Mesenchymal stem cell (in vitro differentiated cells and primary cell): Measurements from ENCODE around the gene TDP2.

ENCODE experiments used
- DNase-seq: peaks from one replicate; pipeline ENCODE4 v3.0.0-alpha.2; 2013
- H2AFZ ChIP-seq: one replicate; pipeline ENCODE4 v1.6.1; 2013; ENCODE audit warnings: low read depth, mild to moderate bottlenecking, control low read depth, inconsistent platforms, low read length, moderate library complexity
- H2AK5ac ChIP-seq: 2 replicates; pipeline ENCODE4 v1.6.1; 2013; ENCODE audit warnings: low read length, moderate library complexity, mild to moderate bottlenecking, inconsistent platforms; ENCODE audit not compliant: severe bottlenecking
- H2BK120ac ChIP-seq: one replicate; pipeline ENCODE4 v1.6.1; 2013; ENCODE audit warnings: low read depth, mild to moderate bottlenecking, inconsistent platforms, low read length, moderate library complexity
- H2BK12ac ChIP-seq, 2 experiments: one replicate each; pipeline ENCODE4 v1.6.1; 2013; ENCODE audit warnings: inconsistent platforms in 2 of 2, low read length in 2 of 2, mild to moderate bottlenecking in 2 of 2, moderate library complexity in 2 of 2, control low read depth in 1 of 2
- H2BK15ac ChIP-seq: one replicate; pipeline ENCODE4 v1.6.1; 2013; ENCODE audit warnings: mild to moderate bottlenecking, low read depth, inconsistent platforms; ENCODE audit not compliant: poor library complexity, severe bottlenecking
- H2BK5ac ChIP-seq: 2 replicates; pipeline ENCODE4 v1.6.1; 2013; ENCODE audit warnings: low read depth, mild to moderate bottlenecking, low read length, control low read depth, inconsistent platforms; ENCODE audit not compliant: poor library complexity, severe bottlenecking
- H3K14ac ChIP-seq, 2 experiments: one replicate each; pipeline ENCODE4 v1.6.1; 2013; ENCODE audit warnings: inconsistent platforms in 2 of 2, low read length in 2 of 2, control low read depth in 1 of 2, mild to moderate bottlenecking in 1 of 2, moderate library complexity in 1 of 2
- H3K18ac ChIP-seq, 2 experiments: one replicate each; pipeline ENCODE4 v1.6.1; 2013; ENCODE audit warnings: inconsistent platforms in 2 of 2, low read length in 2 of 2, control low read depth in 1 of 2, low read depth in 1 of 2, mild to moderate bottlenecking in 1 of 2
- H3K23ac ChIP-seq, 2 experiments: one replicate each; pipeline ENCODE4 v1.6.1; 2013; ENCODE audit warnings: inconsistent platforms in 2 of 2, low read length in 2 of 2, mild to moderate bottlenecking in 2 of 2, moderate library complexity in 2 of 2, control low read depth in 1 of 2
- H3K27ac ChIP-seq: 2 replicates; pipeline ENCODE4 v1.5.1; 2013; ENCODE audit warnings: mild to moderate bottlenecking, moderate library complexity, low read length, control low read depth, inconsistent platforms; ENCODE audit not compliant: poor library complexity, severe bottlenecking
- H3K27me3 ChIP-seq, 2 experiments: 2 replicates each; pipeline versions ENCODE4 v1.6.1 to v1.7.0; 2013; ENCODE audit warnings: low read length in 2 of 2, mild to moderate bottlenecking in 2 of 2, moderate library complexity in 2 of 2, control low read depth in 1 of 2, inconsistent platforms in 1 of 2; ENCODE audit not compliant: control insufficient read depth in 1 of 2, insufficient read depth in 1 of 2
- H3K36me3 ChIP-seq, 2 experiments: 2 replicates each; pipeline versions ENCODE4 v1.6.1 to v1.7.0; 2013; ENCODE audit warnings: low read length in 2 of 2, control low read depth in 1 of 2, inconsistent platforms in 1 of 2, low read depth in 1 of 2, mild to moderate bottlenecking in 1 of 2; ENCODE audit not compliant: insufficient read depth in 2 of 2, control insufficient read depth in 1 of 2
- H3K4ac ChIP-seq, 2 experiments: one replicate each; pipeline ENCODE4 v1.6.1; 2013; ENCODE audit warnings: inconsistent platforms in 2 of 2, low read length in 2 of 2, mild to moderate bottlenecking in 2 of 2, moderate library complexity in 2 of 2, control low read depth in 1 of 2, low read depth in 1 of 2
- H3K4me1 ChIP-seq: 2 replicates; pipeline ENCODE4 v1.6.1; 2013; ENCODE audit warnings: low read depth, low read length, control low read depth; ENCODE audit not compliant: control insufficient read depth, insufficient read depth
- H3K4me2 ChIP-seq: 2 replicates; pipeline ENCODE4 v1.6.1; 2013; ENCODE audit warnings: low read length, mild to moderate bottlenecking, inconsistent platforms; ENCODE audit not compliant: poor library complexity, severe bottlenecking
- H3K4me3 ChIP-seq, 2 experiments: 2 replicates each; pipeline versions ENCODE4 v1.5.1 to v1.7.0; 2013; ENCODE audit warnings: low read length in 2 of 2, mild to moderate bottlenecking in 2 of 2, control low read depth in 1 of 2, low read depth in 1 of 2; ENCODE audit not compliant: insufficient read depth in 1 of 2
- H3K79me1 ChIP-seq: replicated peaks from 2 replicates; pipeline ENCODE4 v1.6.1; 2013; ENCODE audit warnings: mild to moderate bottlenecking, control low read depth, low read length, inconsistent platforms; ENCODE audit not compliant: poor library complexity, severe bottlenecking
- H3K9ac ChIP-seq: 2 replicates; pipeline ENCODE4 v1.7.0; 2013; ENCODE audit warnings: mild to moderate bottlenecking, low read length, moderate library complexity
- H3K9me3 ChIP-seq: 2 replicates; pipeline ENCODE4 v1.7.0; 2013; ENCODE audit warnings: mild to moderate bottlenecking, low read length; ENCODE audit not compliant: control insufficient read depth
- H4K8ac ChIP-seq: one replicate; pipeline ENCODE4 v1.6.1; 2013; ENCODE audit warnings: inconsistent platforms, mild to moderate bottlenecking, low read length, moderate library complexity
- H4K91ac ChIP-seq: one replicate; pipeline ENCODE4 v1.6.1; 2013; ENCODE audit warnings: mild to moderate bottlenecking, low read length, inconsistent platforms
- WGBS: methylation state at CpG from one replicate; pipeline ENCODE4 v1.1.7; 2013; ENCODE audit warnings: mixed read lengths; 5-methylcytosine and 5-hydroxymethylcytosine counted together

Gene TDP2

GRCh38 chr6:24658573-24659560 lies 7.8 kb downstream of the TDP2 start:
- Histone ChIP-seq H3K14ac (no peak overlapping the region), H4K8ac (no peak overlapping the region), H3K27me3 (no peaks in the 10 kb centered on the region), H2AK5ac (no peak overlapping the region), H3K4me3 (no peak overlapping the region), H3K4me1 (peaks cover 2% of the 10 kb centered on the region), H3K27ac (no peak overlapping the region), H2AFZ (no peak overlapping the region), H3K79me1 (peaks cover 25% of the 10 kb centered on the region), H3K18ac (no peak overlapping the region), H3K4me2 (no peak overlapping the region), H2BK12ac (no peak overlapping the region), H3K23ac (no peak overlapping the region), H2BK5ac (no peak overlapping the region), H4K91ac (no peak overlapping the region), H3K9me3 (no peaks in the 10 kb centered on the region), H3K9ac (peak overlapping the region; percentile 75), H3K4ac (no peak overlapping the region), H2BK120ac (no peak overlapping the region), H3K36me3 (peaks cover 8 to 80% of the 10 kb centered on the region in 2 experiments), H2BK15ac (no peak overlapping the region)
- 82% methylated on average over 8 of the region's 9 CpGs for whole genome bisulfite sequencing
- peak; percentile 81 for DNase-seq

- no peak overlapping the region for H3K23ac ChIP-seq
- no peak overlapping the region for H3K4me3 ChIP-seq
- H2BK5ac ChIP-seq, result no peak overlapping the region
- no peak overlapping the region for H3K14ac ChIP-seq
- H3K9me3 ChIP-seq, result no peaks in the 10 kb centered on the region
- no peak overlapping the region for H3K18ac ChIP-seq
- WGBS, result 100% methylated on average over 1 of the region's 1 CpG
- no peak overlapping the region for H2BK15ac ChIP-seq
- H3K79me1 ChIP-seq, result peaks cover 28% of the 10 kb centered on the region
- H3K27me3 ChIP-seq, result no peaks in the 10 kb centered on the region
- no peak overlapping the region for H2AFZ ChIP-seq
- DNase-seq, result no peak
- no peak overlapping the region for H2BK12ac ChIP-seq
- no peak overlapping the region for H2AK5ac ChIP-seq
- no peaks in the 10 kb centered on the region for H3K4me1 ChIP-seq
- H4K91ac ChIP-seq, result no peak overlapping the region
- no peak overlapping the region for H3K27ac ChIP-seq
- no peak overlapping the region for H4K8ac ChIP-seq
- peaks cover 7 to 83% of the 10 kb centered on the region in 2 experiments for H3K36me3 ChIP-seq
- no peak overlapping the region for H2BK120ac ChIP-seq
- no peak overlapping the region for H3K4me2 ChIP-seq
- no peak overlapping the region for H3K4ac ChIP-seq
- H3K9ac ChIP-seq, result no peak overlapping the region
These were observed 11.5 kb downstream of the TDP2 start for GRCh38 chr6:24655215-24655614.

GRCh38 chr6:24650365-24650764 lies 16.3 kb downstream of the TDP2 start:
- no peak overlapping the region for H4K91ac ChIP-seq

DNA sequence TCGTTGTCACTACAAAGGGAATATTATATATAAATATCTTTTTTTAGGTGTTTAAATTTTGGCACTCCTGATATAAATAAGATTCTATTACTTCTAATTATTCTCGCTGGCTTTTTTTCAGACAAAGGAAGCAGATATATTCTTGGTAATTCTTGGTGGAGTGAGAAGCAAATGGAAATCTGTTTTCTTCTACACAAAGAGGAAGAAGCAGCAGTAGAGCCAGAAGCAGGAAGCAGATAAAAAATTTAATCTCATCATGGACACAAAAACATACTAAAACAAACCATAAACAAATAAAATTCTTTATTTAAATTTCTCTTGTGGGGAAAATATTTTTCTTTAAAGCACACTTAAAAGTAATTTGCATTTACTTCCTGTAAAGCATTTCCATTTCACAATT lies 17.0 kb downstream of the TDP2 start:
- no peak overlapping the region for H3K14ac ChIP-seq
- no peak overlapping the region for H2AFZ ChIP-seq
- no peak overlapping the region for H3K27ac ChIP-seq
- no CpG with 5 or more reads among the region's 2 CpGs for WGBS
- no peak overlapping the region for H4K8ac ChIP-seq
- H3K27me3 ChIP-seq, result no peaks in the 10 kb centered on the region
- H3K4me3 ChIP-seq, result no peak overlapping the region
- no peak overlapping the region for H2AK5ac ChIP-seq
- no peak overlapping the region for H2BK12ac ChIP-seq
- no peak overlapping the region for H3K4me2 ChIP-seq
- no peak overlapping the region for H3K23ac ChIP-seq
- no peak overlapping the region for H2BK120ac ChIP-seq
- H3K4ac ChIP-seq, result no peak overlapping the region
- no peak overlapping the region for H4K91ac ChIP-seq
- H2BK15ac ChIP-seq, result no peak overlapping the region
- H3K4me1 ChIP-seq, result peaks cover 9% of the 10 kb centered on the region
- no peak overlapping the region for H3K18ac ChIP-seq
- H3K9ac ChIP-seq, result no peak overlapping the region
- no peak overlapping the region for H2BK5ac ChIP-seq
- no peak for DNase-seq
- peaks cover 9% of the 10 kb centered on the region for H3K79me1 ChIP-seq
- peaks cover 6 to 47% of the 10 kb centered on the region in 2 experiments for H3K36me3 ChIP-seq
- no peaks in the 10 kb centered on the region for H3K9me3 ChIP-seq

More at GRCh38 chr6:24650365-24650764, 16.3 kb downstream of the TDP2 start:
- no peaks in the 10 kb centered on the region for H3K9me3 ChIP-seq
- H3K4me3 ChIP-seq, result no peak overlapping the region
- H3K4me1 ChIP-seq, result peaks cover 9% of the 10 kb centered on the region
- no peak overlapping the region for H2BK5ac ChIP-seq
- no peak overlapping the region for H3K27ac ChIP-seq
- no peak overlapping the region for H3K4me2 ChIP-seq
- H3K23ac ChIP-seq, result no peak overlapping the region
- no peak for DNase-seq
- no peak overlapping the region for H3K9ac ChIP-seq
- H2AFZ ChIP-seq, result no peak overlapping the region
- peaks cover 12% of the 10 kb centered on the region for H3K79me1 ChIP-seq
- H2BK120ac ChIP-seq, result no peak overlapping the region
- H3K4ac ChIP-seq, result no peak overlapping the region
- H2AK5ac ChIP-seq, result no peak overlapping the region
- H3K14ac ChIP-seq, result no peak overlapping the region
- peaks cover 7 to 53% of the 10 kb centered on the region in 2 experiments for H3K36me3 ChIP-seq
- no peak overlapping the region for H2BK15ac ChIP-seq
- H3K18ac ChIP-seq, result no peak overlapping the region
- no peak overlapping the region for H2BK12ac ChIP-seq
- WGBS, result 88% methylated on average over 2 of the region's 3 CpGs
- no peak overlapping the region for H4K8ac ChIP-seq
- no peaks in the 10 kb centered on the region for H3K27me3 ChIP-seq
